ENCODE results near the gene AFDN.

DNA sequence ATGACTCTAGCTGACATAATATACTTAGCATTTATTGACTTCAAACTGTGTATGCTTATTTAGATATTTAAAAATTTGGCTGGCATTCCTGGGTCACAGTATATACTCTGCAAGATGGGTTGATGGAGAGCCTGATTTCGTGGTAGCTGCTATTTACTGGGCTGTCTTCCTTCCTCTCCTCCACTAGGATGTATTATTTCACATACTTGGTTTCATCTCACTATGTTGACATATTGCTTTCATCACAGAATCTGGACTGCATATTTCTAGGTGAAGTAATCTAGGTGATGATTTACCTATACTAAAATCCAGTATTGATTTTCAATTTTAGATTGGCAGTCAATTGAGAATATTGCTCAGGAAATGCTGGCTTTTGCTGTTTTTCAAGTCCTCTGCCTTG lies 15.7 kb downstream of the AFDN start:
- TF ChIP-seq CTCF (IDR thresholded peaks at IDR 0.05; ENCODE audit: poor library complexity): no peak
- no peak for TF ChIP-seq EZH2phosphoT487 (IDR thresholded peaks at IDR 0.05; ENCODE audit: low read depth, severe bottlenecking, unreplicated experiment)
